Stimulated activated effector memory CD8-positive, alpha-beta T cell treated with anti-CD3 and anti-CD28 coated beads, Interleukin-12 subunit alpha, Interleukin-12 subunit beta, amount 100 ng/mL, for 72 hours (primary cell): Measurements from ENCODE around the gene RBM5.
A peak's percentile ranks its signal among the peaks of the same experiment; 100 is the strongest.

Experiments used
- ATAC-seq: fragments of 150-1000 bp; cut with Tn5 transposase; 2 replicates; pipeline ENCODE4 v1.10.0; 2021
- DNase-seq, 2 donors: peaks; one replicate each; pipeline ENCODE4 v3.0.0; 2021 to 2022; ENCODE audit warnings: low spot score in 2 of 2
- H3K27ac Mint-ChIP-seq: one replicate; pipeline ENCODE4 v1.8.0; 2022; ENCODE audit warnings: mild to moderate bottlenecking, mixed read lengths
- H3K36me3 Mint-ChIP-seq: one replicate; pipeline ENCODE4 v1.8.0; 2022; ENCODE audit warnings: mild to moderate bottlenecking, mixed read lengths
- H3K4me1 Mint-ChIP-seq: one replicate; pipeline ENCODE4 v1.8.0; 2022; ENCODE audit warnings: mixed read lengths
- H3K4me3 Mint-ChIP-seq: one replicate; pipeline ENCODE4 v1.8.0; 2022; ENCODE audit warnings: mild to moderate bottlenecking, mixed read lengths
- H3K9me3 Mint-ChIP-seq: one replicate; pipeline ENCODE4 v1.8.0; 2022; ENCODE audit warnings: mixed read lengths

RBM5 gene

GRCh38 chr3:50111757-50112156 lies 23.0 kb downstream of the RBM5 start:
- peaks cover 100% of the 10 kb centered on the region for H3K36me3 Mint-ChIP-seq

GRCh38 chr3:50112462-50112861 lies 23.7 kb downstream of the RBM5 start:
- no peak for DNase-seq
- Mint-ChIP-seq H3K9me3 (no peaks in the 10 kb centered on the region), H3K36me3 (peaks cover 100% of the 10 kb centered on the region), H3K27ac (no peak overlapping the region), H3K4me1 (peaks cover 5% of the 10 kb centered on the region), H3K4me3 (no peak overlapping the region)
- no peak for ATAC-seq

More at GRCh38 chr3:50111757-50112156, 23.0 kb downstream of the RBM5 start:
- Mint-ChIP-seq H3K4me1 (peaks cover 5% of the 10 kb centered on the region), H3K4me3 (no peak overlapping the region), H3K27ac (peak overlapping the region; percentile 79), H3K9me3 (no peaks in the 10 kb centered on the region)
- ATAC-seq (no peak), DNase-seq (no peak)

GRCh38 chr3:50117120-50117519 lies 28.4 kb downstream of the RBM5 start:
- H3K9me3 Mint-ChIP-seq, result no peaks in the 10 kb centered on the region
- ATAC-seq (no peak), DNase-seq (no peak)
- H3K4me3 Mint-ChIP-seq, result no peak overlapping the region
- H3K4me1 Mint-ChIP-seq, result peaks cover 3% of the 10 kb centered on the region
- H3K27ac Mint-ChIP-seq, result no peak overlapping the region
- peaks cover 98% of the 10 kb centered on the region for H3K36me3 Mint-ChIP-seq

GRCh38 chr3:50118237-50118636 lies 29.5 kb downstream of the RBM5 start:
- H3K36me3 Mint-ChIP-seq, result peaks cover 98% of the 10 kb centered on the region
- DNase-seq (no peak), ATAC-seq (no peak)
- H3K27ac Mint-ChIP-seq, result peak overlapping the region; percentile 23
- H3K4me3 Mint-ChIP-seq, result no peak overlapping the region
- H3K4me1 Mint-ChIP-seq, result peaks cover 9% of the 10 kb centered on the region
- H3K9me3 Mint-ChIP-seq, result no peaks in the 10 kb centered on the region

GRCh38 chr3:50119786-50120185 lies 31.1 kb downstream of the RBM5 start:
- Mint-ChIP-seq H3K27ac (no peak overlapping the region), H3K9me3 (no peaks in the 10 kb centered on the region), H3K36me3 (peaks cover 96% of the 10 kb centered on the region), H3K4me3 (no peak overlapping the region), H3K4me1 (peaks cover 9% of the 10 kb centered on the region)
- ATAC-seq, result no peak
- DNase-seq, result no peak

GRCh38 chr3:50120364-50121071 lies 31.8 kb downstream of the RBM5 start:
- peaks cover 93% of the 10 kb centered on the region for H3K36me3 Mint-ChIP-seq

GRCh38 chr3:50121072-50122032 lies 32.6 kb downstream of the RBM5 start:
- H3K36me3 Mint-ChIP-seq, result peaks cover 85% of the 10 kb centered on the region
- H3K4me1 Mint-ChIP-seq, result peaks cover 9% of the 10 kb centered on the region

More at GRCh38 chr3:50120364-50121071, 31.8 kb downstream of the RBM5 start:
- no peak for ATAC-seq
- Mint-ChIP-seq H3K4me1 (peaks cover 9% of the 10 kb centered on the region), H3K27ac (no peak overlapping the region), H3K9me3 (no peaks in the 10 kb centered on the region), H3K4me3 (no peak overlapping the region)
- no peak for DNase-seq

GRCh38 chr3:50122071-50122470 lies 33.4 kb downstream of the RBM5 start:
- no peak overlapping the region for H3K4me3 Mint-ChIP-seq
- no peak for DNase-seq
- H3K27ac Mint-ChIP-seq, result peak overlapping the region; percentile 79
- H3K4me1 Mint-ChIP-seq, result peaks cover 9% of the 10 kb centered on the region
- H3K36me3 Mint-ChIP-seq, result peaks cover 78% of the 10 kb centered on the region
- H3K9me3 Mint-ChIP-seq, result no peaks in the 10 kb centered on the region
- ATAC-seq, result no peak

More at GRCh38 chr3:50121072-50122032, 32.6 kb downstream of the RBM5 start:
- H3K27ac Mint-ChIP-seq, result no peak overlapping the region
- H3K4me3 Mint-ChIP-seq, result no peak overlapping the region
- no peaks in the 10 kb centered on the region for H3K9me3 Mint-ChIP-seq
- DNase-seq, result peak; percentile 56 to 81
- peak; percentile 85 for ATAC-seq

- no peaks in the 10 kb centered on the region for H3K9me3 Mint-ChIP-seq
- peaks cover 70% of the 10 kb centered on the region for H3K36me3 Mint-ChIP-seq
- H3K27ac Mint-ChIP-seq, result peak overlapping the region; percentile 79
- H3K4me3 Mint-ChIP-seq, result no peak overlapping the region
- ATAC-seq (no peak), DNase-seq (no peak)
- H3K4me1 Mint-ChIP-seq, result peaks cover 9% of the 10 kb centered on the region
Measured at GRCh38 chr3:50122661-50123391, 34.1 kb downstream of the RBM5 start.

- no peak overlapping the region for H3K4me3 Mint-ChIP-seq
- H3K27ac Mint-ChIP-seq, result no peak overlapping the region
- ATAC-seq, result no peak
- no peak for DNase-seq
- H3K4me1 Mint-ChIP-seq, result peaks cover 9% of the 10 kb centered on the region
- H3K9me3 Mint-ChIP-seq, result no peaks in the 10 kb centered on the region
- peaks cover 63% of the 10 kb centered on the region for H3K36me3 Mint-ChIP-seq
Measured at GRCh38 chr3:50123394-50124051, 34.8 kb downstream of the RBM5 start.

- Mint-ChIP-seq H3K4me3 (no peak overlapping the region), H3K9me3 (no peaks in the 10 kb centered on the region), H3K27ac (no peak overlapping the region), H3K4me1 (peaks cover 9% of the 10 kb centered on the region), H3K36me3 (peaks cover 56% of the 10 kb centered on the region)
- ATAC-seq, result no peak
- no peak for DNase-seq
Measured at GRCh38 chr3:50124052-50124799, 35.5 kb downstream of the RBM5 start.

GRCh38 chr3:50124800-50125178 lies 36.1 kb downstream of the RBM5 start:
- DNase-seq (no peak), ATAC-seq (no peak)
- H3K4me3 Mint-ChIP-seq, result no peak overlapping the region
- H3K27ac Mint-ChIP-seq, result no peak overlapping the region
- no peaks in the 10 kb centered on the region for H3K9me3 Mint-ChIP-seq
- H3K4me1 Mint-ChIP-seq, result peaks cover 9% of the 10 kb centered on the region
- H3K36me3 Mint-ChIP-seq, result peaks cover 50% of the 10 kb centered on the region

- Mint-ChIP-seq H3K27ac (no peak overlapping the region), H3K4me3 (no peak overlapping the region), H3K4me1 (peaks cover 9% of the 10 kb centered on the region), H3K9me3 (no peaks in the 10 kb centered on the region), H3K36me3 (peaks cover 41% of the 10 kb centered on the region)
- DNase-seq (no peak), ATAC-seq (no peak)
Measured at GRCh38 chr3:50125541-50126286, 37.0 kb downstream of the RBM5 start.
